HuH-7.5 (cell line): ENCODE results near the gene CRACDL.
"Not testable (repeated sequence)": the region's sequence is repeated elsewhere in the genome, so short reads cannot be mapped to it uniquely, and the experiment has no call there.

ENCODE experiments used
- DNase-seq: peaks from one replicate; pipeline ENCODE4 v3.0.0; 2011; ENCODE audit warnings: low spot score

The CRACDL gene

DNA sequence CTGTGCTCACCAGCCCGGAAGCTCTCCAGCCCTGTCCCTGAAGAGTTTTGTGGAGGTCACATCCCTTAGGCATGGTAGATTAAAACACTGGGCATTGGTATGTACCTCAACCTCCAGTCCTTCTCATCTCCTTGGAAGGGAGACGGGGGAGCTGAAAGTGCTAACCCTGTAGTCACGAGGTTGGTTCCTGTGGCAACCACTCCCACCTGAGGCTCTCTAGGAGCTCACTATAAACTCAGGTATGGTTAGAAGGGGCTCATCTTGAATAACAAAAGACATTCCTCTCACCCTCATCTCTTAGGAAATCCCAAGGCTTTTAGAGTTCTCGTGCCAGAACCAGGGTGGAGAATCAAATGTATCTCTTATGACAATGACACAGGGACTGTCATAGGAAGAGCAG is 162.1 kb downstream of the CRACDL start:
- no peak for DNase-seq

- DNase-seq: no peak
Measured at GRCh38 chr2:98773169-98773568, 162.9 kb downstream of the CRACDL start.

GRCh38 chr2:98772536-98772935 is 163.5 kb downstream of the CRACDL start:
- DNase-seq: no peak

DNA sequence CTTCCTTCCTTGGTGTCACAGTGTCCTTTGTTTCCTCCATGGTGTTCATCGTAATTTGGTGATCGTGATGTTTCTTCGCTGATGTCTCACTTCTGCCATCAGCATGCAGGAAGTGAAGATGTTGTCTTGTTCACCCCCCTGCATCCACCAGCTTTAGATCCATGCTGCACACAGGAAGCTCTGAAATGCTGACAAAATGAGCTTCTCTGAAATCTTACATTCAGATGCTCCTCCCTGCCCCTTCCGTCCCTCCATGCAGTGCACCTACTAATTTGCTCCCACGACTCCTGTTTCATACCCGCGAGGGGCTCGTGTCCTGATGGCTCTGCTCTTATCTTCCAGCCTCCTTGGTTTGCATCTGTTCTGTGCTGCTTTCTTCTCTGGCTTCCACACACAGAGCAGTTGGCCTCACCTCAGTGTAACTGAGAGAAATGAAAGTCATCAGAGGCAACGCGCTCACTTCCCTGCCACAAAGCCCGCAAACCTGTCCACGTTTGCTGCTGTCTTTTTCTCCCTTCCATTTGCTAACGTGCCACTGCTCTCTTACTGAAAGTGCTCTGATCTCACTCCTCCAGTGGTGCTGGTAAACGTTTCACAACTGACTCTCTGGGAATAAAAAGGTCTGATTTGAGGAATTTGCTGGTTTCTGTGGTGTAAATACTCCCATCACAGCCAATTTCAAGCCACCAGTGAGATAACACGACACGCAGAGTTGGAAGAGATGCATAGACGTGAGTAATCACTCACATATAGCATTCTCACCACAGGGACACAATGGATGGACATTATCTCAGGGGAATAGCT is 164.1 kb downstream of the CRACDL start:
- DNase-seq: no peak

DNA sequence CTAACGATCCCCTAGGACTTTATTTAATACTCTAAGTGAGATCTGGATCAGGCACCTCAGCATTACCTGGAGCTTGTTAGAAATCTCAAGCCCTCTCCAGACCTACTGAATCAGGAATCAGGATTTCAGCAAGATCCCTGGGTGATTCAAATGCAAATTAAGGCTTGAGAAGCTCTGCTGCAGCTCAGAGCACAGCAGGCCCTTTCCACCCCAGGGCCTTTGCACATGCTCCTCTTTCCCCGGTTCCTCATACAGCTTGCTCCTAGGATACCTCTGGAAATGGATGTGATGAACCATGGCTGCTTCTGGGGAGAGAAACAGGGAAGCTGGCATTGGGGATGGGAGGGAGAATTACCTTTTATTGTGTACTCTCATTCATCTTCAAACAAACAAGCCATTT is 164.8 kb downstream of the CRACDL start:
- DNase-seq: no peak

- DNase-seq: no peak
Measured at GRCh38 chr2:98769784-98770183, 166.2 kb downstream of the CRACDL start.

DNA sequence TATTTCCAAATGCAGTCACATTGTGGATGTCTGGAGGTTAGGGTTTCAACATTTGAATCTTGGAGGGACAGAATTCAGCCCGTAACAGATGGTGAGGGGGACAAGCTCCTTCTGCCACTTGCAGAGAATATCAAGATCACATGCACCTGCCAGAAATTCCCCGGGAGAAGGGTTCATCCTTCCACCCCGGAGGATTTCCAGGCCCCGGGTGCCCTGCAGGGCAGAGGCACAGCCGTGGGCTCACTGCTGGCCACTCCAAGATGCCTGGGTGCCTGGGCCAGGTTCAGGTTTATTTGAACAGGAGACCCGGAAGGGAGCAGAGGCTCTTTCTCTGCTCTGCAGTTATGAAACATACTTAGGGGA is 166.9 kb downstream of the CRACDL start:
- DNase-seq: no peak

DNA sequence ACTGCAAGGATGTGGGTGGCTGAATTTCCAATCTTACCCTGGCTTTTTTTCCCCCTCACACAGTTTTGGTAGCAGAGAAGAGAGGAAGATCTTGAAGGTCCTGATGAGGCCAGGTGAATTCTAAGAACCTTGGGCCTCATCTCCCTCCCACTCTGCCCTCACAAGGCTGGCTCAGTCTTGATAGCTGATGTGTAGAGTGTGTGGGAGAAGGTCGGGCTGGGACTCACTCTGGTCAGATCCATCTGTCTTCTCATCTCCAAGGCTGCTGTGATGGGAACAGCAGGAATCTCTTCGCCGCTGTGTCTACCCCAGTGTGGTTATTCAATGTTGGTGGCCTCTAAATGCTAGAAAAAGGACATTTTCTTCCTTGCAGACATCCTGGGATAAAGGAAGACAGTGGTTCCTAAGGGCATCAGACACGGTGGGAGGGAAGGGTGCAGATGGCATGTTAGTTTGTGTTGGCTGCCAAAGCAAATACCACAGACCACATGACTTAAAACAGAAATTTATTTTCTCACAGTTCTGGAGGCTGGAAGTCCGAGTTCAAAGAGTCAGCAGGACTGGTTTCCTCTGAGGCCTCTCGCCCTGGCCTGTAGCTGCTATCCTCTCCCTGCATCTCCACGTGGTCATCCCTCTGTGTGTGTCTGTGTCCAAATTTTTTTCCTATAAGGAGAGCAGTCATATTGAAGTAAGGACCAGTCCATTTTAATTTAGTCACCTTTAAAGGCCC is 167.5 kb downstream of the CRACDL start:
- no peak for DNase-seq

DNA sequence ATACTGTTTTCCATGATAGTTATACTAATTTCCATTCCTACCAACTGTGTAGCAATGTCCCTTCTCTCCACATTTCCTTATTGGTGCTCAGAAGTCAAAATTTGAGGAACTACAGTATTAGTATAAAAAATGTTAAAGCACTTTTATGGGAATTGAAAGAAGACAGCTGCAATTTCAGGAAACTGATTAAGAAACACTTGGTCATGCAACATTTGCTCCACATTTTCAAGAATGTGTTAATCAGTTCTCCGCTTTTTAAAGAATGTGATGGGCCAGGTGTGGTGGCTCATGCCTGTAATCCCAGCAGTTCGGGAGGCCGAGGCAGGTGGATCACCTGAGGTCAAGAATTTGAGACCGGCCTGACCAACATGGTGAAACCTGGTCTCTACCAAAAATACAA is 171.5 kb downstream of the CRACDL start:
- no peak for DNase-seq

DNA sequence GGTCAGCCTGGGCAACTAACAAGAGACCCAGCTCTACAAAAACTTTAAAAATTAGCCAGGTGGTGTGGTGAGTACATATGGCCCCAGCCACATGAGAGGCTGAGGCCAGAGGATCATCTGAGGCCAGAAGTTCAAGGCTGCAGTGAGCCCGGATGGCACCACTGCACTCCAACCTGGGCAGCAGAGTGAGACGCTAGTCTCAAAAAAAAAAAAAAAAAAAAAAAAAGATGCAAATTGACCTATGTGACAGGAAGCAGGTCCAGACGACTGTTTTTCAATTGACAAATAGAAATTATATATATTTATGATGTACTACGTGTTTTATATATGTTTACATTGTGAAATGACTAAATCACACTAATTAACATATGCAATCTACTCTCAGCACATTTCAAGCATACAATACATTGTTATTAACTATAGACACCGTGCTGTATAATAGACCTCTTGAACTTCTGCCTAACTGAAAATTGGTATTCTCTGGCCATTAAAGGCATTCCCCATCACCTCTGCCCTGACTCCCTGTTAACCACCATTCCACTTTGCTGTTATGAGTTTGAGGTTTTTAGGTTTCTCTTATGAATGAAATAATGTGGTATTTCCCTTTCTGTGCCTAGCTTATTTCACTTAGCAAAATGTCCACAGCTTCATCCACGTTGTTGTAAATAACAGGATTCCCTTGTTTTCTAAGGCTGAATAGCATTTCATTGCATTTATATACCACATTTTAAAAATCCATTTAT is 172.6 kb downstream of the CRACDL start:
- no peak for DNase-seq

DNA sequence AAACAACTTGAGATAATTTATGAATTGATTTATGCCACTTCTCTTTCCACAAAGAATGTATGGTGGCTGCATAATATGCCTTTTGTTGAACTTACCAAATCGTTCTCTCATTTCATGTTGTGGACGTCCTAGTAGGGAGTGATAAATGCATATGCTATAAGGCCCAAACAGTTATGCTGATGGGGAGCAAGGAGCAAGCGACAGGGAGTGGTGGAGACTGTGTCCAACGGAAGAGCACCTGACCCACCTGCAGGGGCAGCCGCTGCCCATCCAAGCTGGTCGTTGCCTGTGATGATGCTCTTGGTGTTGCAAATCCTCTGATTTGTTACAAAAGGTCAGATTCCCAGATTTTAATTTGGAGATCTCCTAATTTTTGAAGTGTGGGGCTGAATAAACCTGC is 174.1 kb downstream of the CRACDL start:
- no peak for DNase-seq

GRCh38 chr2:98761267-98761781 is 174.7 kb downstream of the CRACDL start:
- no peak for DNase-seq

GRCh38 chr2:98759827-98760625 is 176.0 kb downstream of the CRACDL start:
- no peak for DNase-seq

DNA sequence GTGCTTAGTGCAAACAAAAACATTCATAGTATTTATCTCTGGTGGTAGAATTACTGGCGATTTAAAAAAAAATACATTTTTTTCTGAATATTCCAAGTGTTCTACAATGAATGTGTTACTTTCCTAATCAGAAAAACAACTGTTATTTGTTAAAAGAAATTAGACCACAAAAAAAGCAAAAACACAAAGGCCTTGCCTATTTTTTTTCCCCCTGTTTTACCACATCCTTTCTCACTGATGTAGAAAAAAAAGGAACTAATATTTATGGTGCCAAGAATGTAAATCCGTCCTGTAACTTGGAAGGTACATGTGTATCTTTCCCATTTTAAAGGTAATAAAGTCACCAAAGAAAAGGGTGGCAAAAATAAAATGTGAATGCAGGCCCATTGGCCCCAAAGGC is 176.7 kb downstream of the CRACDL start:
- DNase-seq: no peak

- no peak for DNase-seq
Measured at GRCh38 chr2:98757904-98758421, 178.1 kb downstream of the CRACDL start.

- no peak for DNase-seq
Measured at GRCh38 chr2:98753801-98754200, 182.2 kb downstream of the CRACDL start.

DNA sequence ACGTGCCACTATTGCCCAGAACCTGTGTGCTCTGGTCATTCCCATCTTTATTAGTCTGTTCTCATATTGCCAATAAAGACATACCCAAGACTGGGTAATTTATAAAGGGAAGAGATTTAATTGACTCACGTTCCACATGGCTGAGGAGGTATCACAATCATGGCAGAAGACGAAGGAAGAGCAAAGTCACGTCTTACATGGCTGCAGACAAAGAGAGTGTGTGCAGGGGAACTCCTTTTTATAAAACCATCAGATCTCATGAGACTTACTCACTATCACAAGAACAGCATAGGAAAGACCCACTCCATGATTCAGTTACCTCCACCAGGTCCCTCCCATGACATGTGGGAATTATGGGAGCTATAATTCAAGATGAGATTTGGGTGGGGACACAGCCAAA is 183.3 kb downstream of the CRACDL start:
- not testable (repeated sequence) for DNase-seq

DNA sequence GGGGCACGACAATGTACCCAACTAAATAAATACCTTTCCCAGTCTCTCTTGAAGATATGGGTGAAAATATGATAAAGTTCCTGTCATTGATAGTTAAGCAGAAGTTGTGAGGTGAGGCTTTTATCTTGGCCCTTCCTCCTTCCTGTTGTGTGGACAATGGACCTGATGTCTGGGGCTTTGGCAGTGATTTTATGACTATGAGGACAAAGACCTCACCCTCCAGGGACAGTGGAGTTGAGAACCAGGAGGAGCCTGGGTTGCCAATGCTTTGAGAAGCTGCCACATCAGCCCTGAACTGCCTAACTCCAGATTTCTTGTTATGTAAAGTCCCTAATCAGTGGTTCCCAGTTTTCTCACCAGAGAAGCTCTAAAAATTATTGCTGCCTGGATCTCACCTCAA is 184.3 kb downstream of the CRACDL start:
- DNase-seq: no peak

- no peak for DNase-seq
Measured at GRCh38 chr2:98750593-98751282, 185.3 kb downstream of the CRACDL start.

DNA sequence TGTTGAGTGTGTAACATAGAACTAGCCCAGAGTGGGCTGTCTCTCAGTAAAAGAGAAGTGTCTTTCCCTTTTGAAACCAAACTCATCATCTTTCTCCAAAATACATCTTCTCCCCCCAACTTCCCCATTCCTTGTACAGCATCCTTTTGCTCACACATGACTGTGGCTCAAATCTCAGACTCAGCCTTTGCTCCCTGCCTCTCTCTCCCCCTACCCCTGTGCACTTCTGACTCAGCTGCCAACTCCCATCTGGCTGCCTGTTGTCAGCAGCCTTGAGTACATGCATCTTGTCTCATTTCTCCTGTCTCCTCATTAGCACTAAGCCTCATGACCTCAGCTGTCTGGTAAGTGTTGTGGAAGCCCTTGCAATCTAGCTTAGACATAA is 187.0 kb downstream of the CRACDL start:
- DNase-seq: no peak
